ENCODE data around the gene SEMA3A. TPM values are rescaled to one million over a fixed set of nuclear protein-coding genes. Genes with fewer than 3 reads are reported as not detected.

The SEMA3A gene
- total and polyA plus RNA-seq, 2 experiments from 2014 or later: 19.8 to 46.4 TPM

DNA sequence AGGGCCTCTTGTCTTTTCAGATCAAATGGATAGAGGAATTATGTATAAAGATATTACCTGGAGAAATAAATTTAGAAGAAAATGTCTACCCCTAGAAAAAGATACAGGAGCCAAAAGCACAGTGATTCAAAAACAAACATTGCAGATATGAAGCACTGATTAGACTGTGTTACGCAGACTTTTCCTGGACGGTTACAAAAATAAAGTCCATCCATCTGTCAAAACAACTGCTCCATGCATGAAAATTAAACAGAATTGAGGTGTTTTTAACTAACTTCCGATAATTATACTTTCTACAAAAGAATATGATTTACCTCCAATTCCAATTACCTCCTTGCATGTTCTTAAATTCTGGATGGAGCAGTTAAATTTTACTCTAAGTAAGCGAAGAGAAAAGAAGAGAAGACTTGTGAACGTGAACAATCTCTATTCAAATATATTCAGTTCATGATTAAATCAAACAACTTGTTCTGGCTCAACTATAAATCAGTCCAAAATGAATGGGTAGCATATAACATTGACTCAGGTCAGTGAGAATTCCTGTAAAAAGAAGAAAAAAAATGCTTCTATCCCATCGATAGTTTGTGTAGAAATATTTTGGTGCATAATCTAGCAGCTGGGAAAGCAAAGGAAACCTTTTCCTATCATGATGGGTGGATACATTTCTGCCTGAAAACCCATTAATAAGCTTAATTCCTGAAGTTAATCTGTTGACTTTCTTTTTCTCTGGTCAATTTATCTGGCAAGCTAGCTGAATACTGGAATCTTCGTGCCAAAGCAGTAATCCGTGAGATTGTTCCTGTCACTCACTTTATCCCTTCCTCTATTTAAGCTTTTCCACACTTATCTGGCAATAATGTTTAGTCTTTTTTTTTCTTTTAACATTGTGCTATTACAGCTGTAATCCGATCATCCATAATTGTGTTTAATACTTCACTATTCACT lies 80.4 kb downstream of the SEMA3A start (continued):
- TF ChIP-seq ZNF462 (CRISPR knock-in tag; IDR thresholded peaks at IDR 0.05): no peak
- no peak for TF ChIP-seq JUNB (IDR thresholded peaks at IDR 0.05; ENCODE audit: unreplicated experiment)
- no peak for TF ChIP-seq NANOG (IDR thresholded peaks at IDR 0.05; ENCODE audit: borderline replicate concordance)
- no peak for TF ChIP-seq STAT1 (IDR thresholded peaks at IDR 0.05; ENCODE audit: unreplicated experiment)
- TF ChIP-seq CREB1 (CRISPR knock-in tag; IDR thresholded peaks at IDR 0.05; ENCODE audit: low read depth): no peak
- TF ChIP-seq, protein P1, sequence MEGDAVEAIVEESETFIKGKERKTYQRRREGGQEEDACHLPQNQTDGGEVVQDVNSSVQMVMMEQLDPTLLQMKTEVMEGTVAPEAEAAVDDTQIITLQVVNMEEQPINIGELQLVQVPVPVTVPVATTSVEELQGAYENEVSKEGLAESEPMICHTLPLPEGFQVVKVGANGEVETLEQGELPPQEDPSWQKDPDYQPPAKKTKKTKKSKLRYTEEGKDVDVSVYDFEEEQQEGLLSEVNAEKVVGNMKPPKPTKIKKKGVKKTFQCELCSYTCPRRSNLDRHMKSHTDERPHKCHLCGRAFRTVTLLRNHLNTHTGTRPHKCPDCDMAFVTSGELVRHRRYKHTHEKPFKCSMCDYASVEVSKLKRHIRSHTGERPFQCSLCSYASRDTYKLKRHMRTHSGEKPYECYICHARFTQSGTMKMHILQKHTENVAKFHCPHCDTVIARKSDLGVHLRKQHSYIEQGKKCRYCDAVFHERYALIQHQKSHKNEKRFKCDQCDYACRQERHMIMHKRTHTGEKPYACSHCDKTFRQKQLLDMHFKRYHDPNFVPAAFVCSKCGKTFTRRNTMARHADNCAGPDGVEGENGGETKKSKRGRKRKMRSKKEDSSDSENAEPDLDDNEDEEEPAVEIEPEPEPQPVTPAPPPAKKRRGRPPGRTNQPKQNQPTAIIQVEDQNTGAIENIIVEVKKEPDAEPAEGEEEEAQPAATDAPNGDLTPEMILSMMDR (conservative IDR thresholded peaks at IDR 0.05; ENCODE audit: low read depth in 2 of 2): no peak
- TF ChIP-seq ZNF331 (CRISPR knock-in tag; IDR thresholded peaks at IDR 0.05; ENCODE audit: low read depth): no peak
- TF ChIP-seq EZH2phosphoT487 (IDR thresholded peaks at IDR 0.05; ENCODE audit: unreplicated experiment): no peak
